Measurements from ENCODE around the gene DDRGK1. TPM values are rescaled to one million over a fixed set of nuclear protein-coding genes. Genes with fewer than 3 reads are reported as not detected.

The DDRGK1 gene
- total and polyA plus RNA-seq, 8 donors: 2.3 to 108 (median 52.4) TPM

DNA sequence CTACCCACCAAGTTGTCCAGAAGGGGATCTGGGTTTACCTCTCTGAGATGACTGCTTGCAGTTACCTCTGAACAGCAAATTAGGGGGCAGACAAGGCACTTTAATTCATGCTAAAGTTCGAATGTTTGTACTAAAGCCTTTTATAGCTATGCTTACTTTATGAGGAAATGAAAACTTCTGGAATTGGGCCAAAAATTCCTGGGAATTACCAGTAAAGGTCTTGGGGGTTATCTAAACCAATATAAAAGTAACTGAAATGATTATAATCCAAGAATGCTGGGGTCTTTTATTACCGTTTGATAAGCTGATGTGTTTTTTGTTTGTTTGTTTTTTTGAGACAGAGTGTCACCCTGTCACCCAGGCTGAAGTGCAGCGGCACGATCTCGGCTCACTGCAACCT, 23.2 kb downstream of the DDRGK1 start:
- peak in 1 of 2 donors; percentile 57 for DNase-seq
- Histone ChIP-seq H3K4me1 (peaks cover 6 to 25% (median 16%) of the 10 kb centered on the region in 4 donors), H3K27me3 (no peaks in the 10 kb centered on the region), H3K4me3 (no peak overlapping the region), H3K36me3 (no peaks in the 10 kb centered on the region), H3K9me3 (no peaks in the 10 kb centered on the region), H3K27ac (no peak overlapping the region)
- TF ChIP-seq, protein P1, sequence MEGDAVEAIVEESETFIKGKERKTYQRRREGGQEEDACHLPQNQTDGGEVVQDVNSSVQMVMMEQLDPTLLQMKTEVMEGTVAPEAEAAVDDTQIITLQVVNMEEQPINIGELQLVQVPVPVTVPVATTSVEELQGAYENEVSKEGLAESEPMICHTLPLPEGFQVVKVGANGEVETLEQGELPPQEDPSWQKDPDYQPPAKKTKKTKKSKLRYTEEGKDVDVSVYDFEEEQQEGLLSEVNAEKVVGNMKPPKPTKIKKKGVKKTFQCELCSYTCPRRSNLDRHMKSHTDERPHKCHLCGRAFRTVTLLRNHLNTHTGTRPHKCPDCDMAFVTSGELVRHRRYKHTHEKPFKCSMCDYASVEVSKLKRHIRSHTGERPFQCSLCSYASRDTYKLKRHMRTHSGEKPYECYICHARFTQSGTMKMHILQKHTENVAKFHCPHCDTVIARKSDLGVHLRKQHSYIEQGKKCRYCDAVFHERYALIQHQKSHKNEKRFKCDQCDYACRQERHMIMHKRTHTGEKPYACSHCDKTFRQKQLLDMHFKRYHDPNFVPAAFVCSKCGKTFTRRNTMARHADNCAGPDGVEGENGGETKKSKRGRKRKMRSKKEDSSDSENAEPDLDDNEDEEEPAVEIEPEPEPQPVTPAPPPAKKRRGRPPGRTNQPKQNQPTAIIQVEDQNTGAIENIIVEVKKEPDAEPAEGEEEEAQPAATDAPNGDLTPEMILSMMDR (IDR thresholded peaks at IDR 0.05): no peak
- TF ChIP-seq EP300 (IDR thresholded peaks at IDR 0.05) (no peak), POLR2AphosphoS5 (IDR thresholded peaks at IDR 0.05) (no peak), POLR2A (IDR thresholded peaks at IDR 0.05) (no peak)
- intact Hi-C loops (cut with DNase I; ENCODE audit: low total_unique reads): no loop called here
- 41 to 62% (median 56%) methylated on average over 5 of the region's 5 CpGs for WGBS, 5 donors

DNA sequence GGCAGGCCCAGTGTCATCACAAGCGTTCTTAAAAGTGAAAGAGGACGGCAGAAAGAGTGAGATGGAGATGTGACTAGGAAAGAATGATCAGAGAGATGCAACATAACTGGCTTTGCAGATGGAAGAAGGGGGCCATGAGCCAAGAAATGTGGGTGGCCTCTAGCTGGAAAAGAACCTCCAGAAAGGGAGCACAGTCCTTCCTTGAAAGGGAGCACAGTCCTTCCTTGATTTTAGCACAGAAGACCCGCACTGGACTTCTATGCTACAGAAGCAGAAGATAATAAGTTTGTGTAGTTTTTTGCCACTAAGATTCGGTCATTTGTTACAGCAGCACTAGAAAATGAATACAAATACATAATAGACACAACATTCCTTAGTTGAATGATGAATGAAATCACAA, 24.2 kb downstream of the DDRGK1 start:
- WGBS, 5 donors: 60 to 85% (median 75%) methylated on average over 4 of the region's 4 CpGs
- Histone ChIP-seq H3K4me3 (no peak overlapping the region), H3K9me3 (no peaks in the 10 kb centered on the region), H3K36me3 (no peaks in the 10 kb centered on the region), H3K27ac (no peak overlapping the region), H3K4me1 (peaks cover 6 to 32% (median 19%) of the 10 kb centered on the region in 4 donors), H3K27me3 (no peaks in the 10 kb centered on the region)
- DNase-seq: no peak
- no peak for TF ChIP-seq POLR2AphosphoS5 (IDR thresholded peaks at IDR 0.05)
- TF ChIP-seq, protein P1 (IDR thresholded peaks at IDR 0.05): no peak
- TF ChIP-seq POLR2A (IDR thresholded peaks at IDR 0.05): no peak
- TF ChIP-seq EP300 (IDR thresholded peaks at IDR 0.05): no peak
- intact Hi-C loops (cut with DNase I; ENCODE audit: low total_unique reads): no loop called here

DNA sequence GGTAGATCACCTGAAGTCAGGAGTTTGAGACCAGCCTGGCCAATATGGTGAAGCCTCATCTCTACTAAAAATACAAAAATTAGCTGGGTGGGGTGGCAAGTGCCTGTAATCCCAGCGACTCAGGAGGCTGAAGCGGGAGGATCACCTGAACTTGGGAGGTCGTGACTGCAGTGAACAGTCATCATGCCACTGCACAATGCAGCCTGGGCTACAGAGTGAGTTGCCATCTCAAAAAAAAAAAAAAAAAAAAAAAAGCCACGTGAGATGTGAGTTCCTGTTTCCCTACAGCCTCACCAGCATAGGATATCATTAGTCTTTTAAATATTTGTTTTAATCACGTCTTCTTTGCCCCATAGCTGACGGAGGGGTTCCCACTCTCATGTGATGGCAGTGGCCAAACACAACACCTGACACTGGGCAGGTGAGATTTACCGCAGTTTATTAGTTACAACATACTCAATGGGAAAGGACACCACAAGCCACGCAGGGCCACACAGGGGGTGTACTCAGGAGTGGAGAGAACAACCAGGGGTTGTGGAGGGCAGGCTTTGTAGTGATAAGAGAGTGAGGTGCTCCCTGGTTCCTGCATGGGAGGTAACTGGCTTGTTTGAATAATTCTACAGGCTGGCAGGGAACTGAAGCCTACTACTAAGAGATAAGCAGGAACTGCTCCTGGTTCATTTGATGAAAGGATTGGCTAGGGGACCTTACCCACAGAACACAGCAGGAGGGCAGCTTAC, 26.6 kb downstream of the DDRGK1 start:
- Histone ChIP-seq H3K4me1 (peaks cover 12 to 51% (median 35%) of the 10 kb centered on the region in 4 donors), H3K27ac (peak overlapping the region; percentile 13 to 59 (median 41)), H3K9me3 (no peaks in the 10 kb centered on the region), H3K27me3 (peaks cover 0 to 11% (median 3%) of the 10 kb centered on the region in 3 donors), H3K4me3 (no peak overlapping the region), H3K36me3 (no peaks in the 10 kb centered on the region)
- DNase-seq: peak; percentile 52 to 57
- intact Hi-C loops (cut with DNase I; ENCODE audit: low total_unique reads): no loop called here
- peak in 1 of 3 donors; percentile 47 for TF ChIP-seq POLR2AphosphoS5 (IDR thresholded peaks at IDR 0.05)
- TF ChIP-seq, protein P1 (IDR thresholded peaks at IDR 0.05): no peak
- TF ChIP-seq EP300 (IDR thresholded peaks at IDR 0.05): no peak
- no peak for TF ChIP-seq POLR2A (IDR thresholded peaks at IDR 0.05)
- WGBS, 5 donors: 35 to 46% (median 41%) methylated on average over 7 to 8 of the region's 8 CpGs

DNA sequence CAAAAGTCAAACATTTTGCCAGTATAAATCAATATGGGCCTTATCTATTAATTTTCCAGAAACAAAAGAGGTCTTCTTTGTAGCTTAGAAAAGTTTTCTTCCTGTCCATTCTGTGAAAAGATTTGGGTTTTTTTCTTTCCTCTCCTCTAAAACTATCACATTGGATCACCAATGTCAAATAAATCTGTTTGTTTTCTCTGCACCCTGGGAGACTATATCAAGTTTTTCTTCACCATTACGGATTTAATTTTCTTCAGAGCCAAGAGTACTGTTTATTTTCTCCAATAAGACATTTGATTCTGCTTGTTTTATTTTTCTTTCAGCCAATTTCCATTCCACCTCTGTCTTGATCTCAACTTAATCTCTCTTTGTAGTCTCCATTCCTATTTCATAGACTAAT, 29.2 kb downstream of the DDRGK1 start:
- no peak for DNase-seq
- peaks cover 0 to 18% (median 3%) of the 10 kb centered on the region in 3 donors for H3K27me3 ChIP-seq
- peak overlapping the region in 4 of 5 donors; percentile 83 to 92 (median 90) for H3K27ac ChIP-seq
- H3K36me3 ChIP-seq: no peaks in the 10 kb centered on the region
- WGBS, 5 donors: 25 to 42% (median 31%) methylated on average over 1 of the region's 1 CpG
- intact Hi-C loops (cut with DNase I; ENCODE audit: low total_unique reads): no loop called here
- TF ChIP-seq POLR2A (IDR thresholded peaks at IDR 0.05) (no peak), POLR2AphosphoS5 (IDR thresholded peaks at IDR 0.05) (no peak), EP300 (IDR thresholded peaks at IDR 0.05) (no peak)
- TF ChIP-seq, protein P1 (IDR thresholded peaks at IDR 0.05): no peak
- H3K4me1 ChIP-seq: peaks cover 22 to 59% (median 38%) of the 10 kb centered on the region in 4 donors
- H3K4me3 ChIP-seq: peak overlapping the region in 3 of 4 donors; percentile 86 to 92 (median 87)
- H3K9me3 ChIP-seq: no peaks in the 10 kb centered on the region
